ENCODE results near the gene GTPBP2.
A peak's percentile ranks its signal among the peaks of the same experiment; 100 is the strongest.

Gene GTPBP2

DNA sequence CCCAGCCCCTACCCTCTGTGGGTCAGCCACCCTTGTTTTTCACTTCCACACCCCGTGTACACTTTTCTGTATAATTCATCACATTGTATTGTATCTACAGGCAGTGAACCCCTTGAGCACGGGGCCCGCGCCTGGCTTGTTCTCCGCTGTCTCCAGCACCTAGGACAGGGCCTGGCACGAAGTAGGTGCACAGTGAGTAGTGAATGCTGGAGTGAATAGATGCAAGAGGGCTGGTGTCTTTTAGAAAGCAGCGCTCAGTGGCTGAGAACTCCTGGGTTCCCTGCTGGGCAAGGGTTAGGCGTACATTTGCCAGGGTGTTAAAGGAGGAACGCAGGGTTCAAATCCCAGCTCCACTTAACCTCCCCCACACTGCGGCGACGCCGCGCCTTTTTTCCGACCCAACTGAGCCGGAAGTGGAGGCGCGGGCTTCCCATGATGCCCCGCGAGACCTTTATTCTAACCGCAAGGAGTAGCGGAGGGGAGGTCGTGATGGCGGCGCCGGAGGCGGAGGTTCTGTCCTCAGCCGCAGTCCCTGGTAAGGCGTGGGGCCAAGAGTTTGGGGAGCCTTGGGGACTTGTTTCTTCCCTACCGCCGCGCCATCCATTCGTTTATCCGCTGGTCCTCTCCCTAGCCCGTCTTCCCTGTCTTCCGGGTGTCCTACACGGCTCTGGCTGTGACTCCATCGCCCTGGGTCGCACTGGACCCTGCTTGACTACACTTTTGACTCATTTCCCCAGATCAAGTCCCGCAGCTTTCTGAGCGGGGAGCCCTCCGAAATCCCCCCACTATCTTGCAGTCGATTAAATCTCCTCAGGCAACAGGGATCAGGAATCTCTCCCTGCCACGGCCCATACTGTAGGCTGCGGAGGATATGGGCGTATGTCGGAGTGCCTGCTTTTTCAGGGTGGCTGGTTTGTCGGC, 6.6 kb upstream of the GTPBP2 start, which contains the start of gene MAD2L1BP:
Gene MAD2L1BP (plus strand): TSS at position 454 of the 921 bp plus-strand sequence. CDS start 36 bp downstream, at position 490.
- ChIA-PET CTCF (interaction anchor here (0.6 to 2.0 kb wide), 8 partner anchors 9 to 438 kb away, joined by 3 to 8 read pairs (median 4); partner anchors contain the start of gene RSPH9), POLR2A (interaction anchor here (0.6 to 2.8 kb wide), 16 partner anchors 8 to 445 kb away, joined by 3 to 33 read pairs (median 4); partner anchors contain the start of genes RSPH9 and VEGFA)
- Histone ChIP-seq H3K4me3 (ENCODE audit: low read depth, low read length) (peak within 1 kb of the TSS; percentile 91), H3K36me3 (ENCODE audit: control insufficient read depth in 2 of 2, insufficient read depth in 1 of 2, low read length in 2 of 2) (peaks cover 35 to 40% of the 10 kb centered on the region in 2 experiments), H3K27ac (ENCODE audit: extremely low read depth, low read depth, low read length) (peak within 1 kb of the TSS; percentile 71), H3K4me1 (ENCODE audit: control insufficient read depth, insufficient read depth, low read length) (peaks cover 2% of the 10 kb centered on the region; the same call in 1 of the 2 replicates), H3K9me3 (ENCODE audit: control insufficient read depth, insufficient read depth, low read depth, low read length) (no peaks in the 10 kb centered on the region)
- TF ChIP-seq ZNF354C (tag by site-specific recombination; IDR thresholded peaks at IDR 0.05; ENCODE audit: borderline replicate concordance, low read depth) (no peak), ZNF791 (tag by site-specific recombination; IDR thresholded peaks at IDR 0.05) (no peak), ZNF623 (tag by site-specific recombination; IDR thresholded peaks at IDR 0.05) (no peak), ZNF2 (tag by site-specific recombination; IDR thresholded peaks at IDR 0.05) (0 out of 2 replicates have a peak, but pooled peaks have one; percentile 61), MZF1 (tag by site-specific recombination; IDR thresholded peaks at IDR 0.05; ENCODE audit: borderline replicate concordance) (no peak), PRDM1 (tag by site-specific recombination; IDR thresholded peaks at IDR 0.05) (no peak), HOXA7 (CRISPR knock-in tag; IDR thresholded peaks at IDR 0.05; ENCODE audit: borderline replicate concordance) (no peak), ZNF610 (tag by site-specific recombination; IDR thresholded peaks at IDR 0.05; ENCODE audit: borderline replicate concordance) (0 out of 2 replicates have a peak, but pooled peaks have one; percentile 46), ZNF324 (tag by site-specific recombination; IDR thresholded peaks at IDR 0.05) (0 out of 2 replicates have a peak, but pooled peaks have one; percentile 15), ZNF837 (tag by site-specific recombination; IDR thresholded peaks at IDR 0.05) (no peak), YY2 (tag by site-specific recombination; IDR thresholded peaks at IDR 0.05) (peak; percentile 92), ZNF600 (tag by site-specific recombination; IDR thresholded peaks at IDR 0.05) (peak; percentile 85), OVOL3 (tag by site-specific recombination; IDR thresholded peaks at IDR 0.05) (no peak), ZNF548 (tag by site-specific recombination; IDR thresholded peaks at IDR 0.05) (no peak), ZFP69B (tag by site-specific recombination; IDR thresholded peaks at IDR 0.05) (peak; percentile 63), SALL2 (tag by site-specific recombination; IDR thresholded peaks at IDR 0.05; ENCODE audit: borderline replicate concordance) (no peak), ZNF366 (tag by site-specific recombination; conservative IDR thresholded peaks at IDR 0.05) (peak; percentile 45; the same call in 1 of the 2 replicates)
- TF ChIP-seq, protein P1, sequence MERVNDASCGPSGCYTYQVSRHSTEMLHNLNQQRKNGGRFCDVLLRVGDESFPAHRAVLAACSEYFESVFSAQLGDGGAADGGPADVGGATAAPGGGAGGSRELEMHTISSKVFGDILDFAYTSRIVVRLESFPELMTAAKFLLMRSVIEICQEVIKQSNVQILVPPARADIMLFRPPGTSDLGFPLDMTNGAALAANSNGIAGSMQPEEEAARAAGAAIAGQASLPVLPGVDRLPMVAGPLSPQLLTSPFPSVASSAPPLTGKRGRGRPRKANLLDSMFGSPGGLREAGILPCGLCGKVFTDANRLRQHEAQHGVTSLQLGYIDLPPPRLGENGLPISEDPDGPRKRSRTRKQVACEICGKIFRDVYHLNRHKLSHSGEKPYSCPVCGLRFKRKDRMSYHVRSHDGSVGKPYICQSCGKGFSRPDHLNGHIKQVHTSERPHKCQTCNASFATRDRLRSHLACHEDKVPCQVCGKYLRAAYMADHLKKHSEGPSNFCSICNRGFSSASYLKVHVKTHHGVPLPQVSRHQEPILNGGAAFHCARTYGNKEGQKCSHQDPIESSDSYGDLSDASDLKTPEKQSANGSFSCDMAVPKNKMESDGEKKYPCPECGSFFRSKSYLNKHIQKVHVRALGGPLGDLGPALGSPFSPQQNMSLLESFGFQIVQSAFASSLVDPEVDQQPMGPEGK (tag by site-specific recombination; IDR thresholded peaks at IDR 0.05), result peak; percentile 38; the same call in 1 of the 2 replicates
- TF ChIP-seq, protein P2, sequence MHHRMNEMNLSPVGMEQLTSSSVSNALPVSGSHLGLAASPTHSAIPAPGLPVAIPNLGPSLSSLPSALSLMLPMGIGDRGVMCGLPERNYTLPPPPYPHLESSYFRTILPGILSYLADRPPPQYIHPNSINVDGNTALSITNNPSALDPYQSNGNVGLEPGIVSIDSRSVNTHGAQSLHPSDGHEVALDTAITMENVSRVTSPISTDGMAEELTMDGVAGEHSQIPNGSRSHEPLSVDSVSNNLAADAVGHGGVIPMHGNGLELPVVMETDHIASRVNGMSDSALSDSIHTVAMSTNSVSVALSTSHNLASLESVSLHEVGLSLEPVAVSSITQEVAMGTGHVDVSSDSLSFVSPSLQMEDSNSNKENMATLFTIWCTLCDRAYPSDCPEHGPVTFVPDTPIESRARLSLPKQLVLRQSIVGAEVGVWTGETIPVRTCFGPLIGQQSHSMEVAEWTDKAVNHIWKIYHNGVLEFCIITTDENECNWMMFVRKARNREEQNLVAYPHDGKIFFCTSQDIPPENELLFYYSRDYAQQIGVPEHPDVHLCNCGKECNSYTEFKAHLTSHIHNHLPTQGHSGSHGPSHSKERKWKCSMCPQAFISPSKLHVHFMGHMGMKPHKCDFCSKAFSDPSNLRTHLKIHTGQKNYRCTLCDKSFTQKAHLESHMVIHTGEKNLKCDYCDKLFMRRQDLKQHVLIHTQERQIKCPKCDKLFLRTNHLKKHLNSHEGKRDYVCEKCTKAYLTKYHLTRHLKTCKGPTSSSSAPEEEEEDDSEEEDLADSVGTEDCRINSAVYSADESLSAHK (tag by site-specific recombination; IDR thresholded peaks at IDR 0.05), result no peak; the same call in 1 of the 2 replicates
- TF ChIP-seq, protein P3, sequence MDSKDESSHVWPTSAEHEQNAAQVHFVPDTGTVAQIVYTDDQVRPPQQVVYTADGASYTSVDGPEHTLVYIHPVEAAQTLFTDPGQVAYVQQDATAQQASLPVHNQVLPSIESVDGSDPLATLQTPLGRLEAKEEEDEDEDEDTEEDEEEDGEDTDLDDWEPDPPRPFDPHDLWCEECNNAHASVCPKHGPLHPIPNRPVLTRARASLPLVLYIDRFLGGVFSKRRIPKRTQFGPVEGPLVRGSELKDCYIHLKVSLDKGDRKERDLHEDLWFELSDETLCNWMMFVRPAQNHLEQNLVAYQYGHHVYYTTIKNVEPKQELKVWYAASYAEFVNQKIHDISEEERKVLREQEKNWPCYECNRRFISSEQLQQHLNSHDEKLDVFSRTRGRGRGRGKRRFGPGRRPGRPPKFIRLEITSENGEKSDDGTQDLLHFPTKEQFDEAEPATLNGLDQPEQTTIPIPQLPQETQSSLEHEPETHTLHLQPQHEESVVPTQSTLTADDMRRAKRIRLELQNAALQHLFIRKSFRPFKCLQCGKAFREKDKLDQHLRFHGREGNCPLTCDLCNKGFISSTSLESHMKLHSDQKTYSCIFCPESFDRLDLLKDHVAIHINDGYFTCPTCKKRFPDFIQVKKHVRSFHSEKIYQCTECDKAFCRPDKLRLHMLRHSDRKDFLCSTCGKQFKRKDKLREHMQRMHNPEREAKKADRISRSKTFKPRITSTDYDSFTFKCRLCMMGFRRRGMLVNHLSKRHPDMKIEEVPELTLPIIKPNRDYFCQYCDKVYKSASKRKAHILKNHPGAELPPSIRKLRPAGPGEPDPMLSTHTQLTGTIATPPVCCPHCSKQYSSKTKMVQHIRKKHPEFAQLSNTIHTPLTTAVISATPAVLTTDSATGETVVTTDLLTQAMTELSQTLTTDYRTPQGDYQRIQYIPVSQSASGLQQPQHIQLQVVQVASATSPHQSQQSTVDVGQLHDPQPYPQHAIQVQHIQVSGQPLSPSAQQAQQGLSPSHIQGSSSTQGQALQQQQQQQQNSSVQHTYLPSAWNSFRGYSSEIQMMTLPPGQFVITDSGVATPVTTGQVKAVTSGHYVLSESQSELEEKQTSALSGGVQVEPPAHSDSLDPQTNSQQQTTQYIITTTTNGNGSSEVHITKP (tag by site-specific recombination; IDR thresholded peaks at IDR 0.05), result peak; percentile 42; the same call in 1 of the 2 replicates
- TF ChIP-seq, protein P4, sequence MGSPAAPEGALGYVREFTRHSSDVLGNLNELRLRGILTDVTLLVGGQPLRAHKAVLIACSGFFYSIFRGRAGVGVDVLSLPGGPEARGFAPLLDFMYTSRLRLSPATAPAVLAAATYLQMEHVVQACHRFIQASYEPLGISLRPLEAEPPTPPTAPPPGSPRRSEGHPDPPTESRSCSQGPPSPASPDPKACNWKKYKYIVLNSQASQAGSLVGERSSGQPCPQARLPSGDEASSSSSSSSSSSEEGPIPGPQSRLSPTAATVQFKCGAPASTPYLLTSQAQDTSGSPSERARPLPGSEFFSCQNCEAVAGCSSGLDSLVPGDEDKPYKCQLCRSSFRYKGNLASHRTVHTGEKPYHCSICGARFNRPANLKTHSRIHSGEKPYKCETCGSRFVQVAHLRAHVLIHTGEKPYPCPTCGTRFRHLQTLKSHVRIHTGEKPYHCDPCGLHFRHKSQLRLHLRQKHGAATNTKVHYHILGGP (tag by site-specific recombination; IDR thresholded peaks at IDR 0.05), result no peak
- TF ChIP-seq, protein P5, sequence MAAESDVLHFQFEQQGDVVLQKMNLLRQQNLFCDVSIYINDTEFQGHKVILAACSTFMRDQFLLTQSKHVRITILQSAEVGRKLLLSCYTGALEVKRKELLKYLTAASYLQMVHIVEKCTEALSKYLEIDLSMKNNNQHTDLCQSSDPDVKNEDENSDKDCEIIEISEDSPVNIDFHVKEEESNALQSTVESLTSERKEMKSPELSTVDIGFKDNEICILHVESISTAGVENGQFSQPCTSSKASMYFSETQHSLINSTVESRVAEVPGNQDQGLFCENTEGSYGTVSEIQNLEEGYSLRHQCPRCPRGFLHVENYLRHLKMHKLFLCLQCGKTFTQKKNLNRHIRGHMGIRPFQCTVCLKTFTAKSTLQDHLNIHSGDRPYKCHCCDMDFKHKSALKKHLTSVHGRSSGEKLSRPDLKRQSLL (tag by site-specific recombination; IDR thresholded peaks at IDR 0.05), result peak; percentile 89
- TF ChIP-seq, protein P6, sequence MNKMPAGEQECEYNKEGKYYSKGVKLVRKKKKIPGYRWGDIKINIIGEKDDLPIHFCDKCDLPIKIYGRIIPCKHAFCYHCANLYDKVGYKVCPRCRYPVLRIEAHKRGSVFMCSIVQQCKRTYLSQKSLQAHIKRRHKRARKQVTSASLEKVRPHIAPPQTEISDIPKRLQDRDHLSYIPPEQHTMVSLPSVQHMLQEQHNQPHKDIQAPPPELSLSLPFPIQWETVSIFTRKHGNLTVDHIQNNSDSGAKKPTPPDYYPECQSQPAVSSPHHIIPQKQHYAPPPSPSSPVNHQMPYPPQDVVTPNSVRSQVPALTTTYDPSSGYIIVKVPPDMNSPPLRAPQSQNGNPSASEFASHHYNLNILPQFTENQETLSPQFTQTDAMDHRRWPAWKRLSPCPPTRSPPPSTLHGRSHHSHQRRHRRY (tag by site-specific recombination; IDR thresholded peaks at IDR 0.05), result no peak
